Measurements from ENCODE around the gene IMPA2. TPM values are rescaled to one million over a fixed set of nuclear protein-coding genes. Genes with fewer than 3 reads are reported as not detected.
A peak's percentile ranks its signal among the peaks of the same experiment; 100 is the strongest.

The IMPA2 gene
- total and polyA plus RNA-seq, 2 of the 13 experiments (the other 11 are each of a cell fraction or from before 2014, with no cell fraction given): 37.8 to 71.8 TPM

DNA sequence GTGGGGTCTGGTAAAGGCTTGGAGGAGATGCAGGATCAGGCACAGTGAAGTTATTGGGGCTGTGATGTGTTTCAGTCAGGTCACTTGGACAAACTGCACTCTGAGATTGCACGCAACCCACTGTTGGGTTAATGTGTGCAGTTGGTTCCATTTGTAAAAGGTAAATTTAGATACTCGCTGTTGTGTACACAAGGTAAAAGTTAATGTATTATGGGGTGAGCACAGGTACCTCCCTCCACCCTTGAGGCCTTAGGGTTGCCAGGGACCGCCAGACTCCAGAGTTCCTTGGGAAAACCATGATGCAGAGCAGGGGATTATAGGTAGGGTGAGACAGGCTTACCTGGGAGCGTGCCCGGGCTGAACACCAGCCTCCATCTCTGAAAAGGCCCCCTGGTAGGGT is 20.1 kb downstream of the IMPA2 start (continued):
- TF ChIP-seq, protein P1, sequence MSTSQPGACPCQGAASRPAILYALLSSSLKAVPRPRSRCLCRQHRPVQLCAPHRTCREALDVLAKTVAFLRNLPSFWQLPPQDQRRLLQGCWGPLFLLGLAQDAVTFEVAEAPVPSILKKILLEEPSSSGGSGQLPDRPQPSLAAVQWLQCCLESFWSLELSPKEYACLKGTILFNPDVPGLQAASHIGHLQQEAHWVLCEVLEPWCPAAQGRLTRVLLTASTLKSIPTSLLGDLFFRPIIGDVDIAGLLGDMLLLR (CRISPR knock-in tag; IDR thresholded peaks at IDR 0.05): no peak
- TF ChIP-seq ZBTB38 (CRISPR knock-in tag; IDR thresholded peaks at IDR 0.05): no peak
- TF ChIP-seq, protein P2, sequence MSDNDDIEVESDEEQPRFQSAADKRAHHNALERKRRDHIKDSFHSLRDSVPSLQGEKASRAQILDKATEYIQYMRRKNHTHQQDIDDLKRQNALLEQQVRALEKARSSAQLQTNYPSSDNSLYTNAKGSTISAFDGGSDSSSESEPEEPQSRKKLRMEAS (IDR thresholded peaks at IDR 0.05): no peak
- TF ChIP-seq, protein P3, sequence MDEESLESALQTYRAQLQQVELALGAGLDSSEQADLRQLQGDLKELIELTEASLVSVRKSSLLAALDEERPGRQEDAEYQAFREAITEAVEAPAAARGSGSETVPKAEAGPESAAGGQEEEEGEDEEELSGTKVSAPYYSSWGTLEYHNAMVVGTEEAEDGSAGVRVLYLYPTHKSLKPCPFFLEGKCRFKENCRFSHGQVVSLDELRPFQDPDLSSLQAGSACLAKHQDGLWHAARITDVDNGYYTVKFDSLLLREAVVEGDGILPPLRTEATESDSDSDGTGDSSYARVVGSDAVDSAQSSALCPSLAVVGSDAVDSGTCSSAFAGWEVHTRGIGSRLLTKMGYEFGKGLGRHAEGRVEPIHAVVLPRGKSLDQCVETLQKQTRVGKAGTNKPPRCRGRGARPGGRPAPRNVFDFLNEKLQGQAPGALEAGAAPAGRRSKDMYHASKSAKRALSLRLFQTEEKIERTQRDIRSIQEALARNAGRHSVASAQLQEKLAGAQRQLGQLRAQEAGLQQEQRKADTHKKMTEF (CRISPR knock-in tag; IDR thresholded peaks at IDR 0.05): no peak
- TF ChIP-seq, protein P4, sequence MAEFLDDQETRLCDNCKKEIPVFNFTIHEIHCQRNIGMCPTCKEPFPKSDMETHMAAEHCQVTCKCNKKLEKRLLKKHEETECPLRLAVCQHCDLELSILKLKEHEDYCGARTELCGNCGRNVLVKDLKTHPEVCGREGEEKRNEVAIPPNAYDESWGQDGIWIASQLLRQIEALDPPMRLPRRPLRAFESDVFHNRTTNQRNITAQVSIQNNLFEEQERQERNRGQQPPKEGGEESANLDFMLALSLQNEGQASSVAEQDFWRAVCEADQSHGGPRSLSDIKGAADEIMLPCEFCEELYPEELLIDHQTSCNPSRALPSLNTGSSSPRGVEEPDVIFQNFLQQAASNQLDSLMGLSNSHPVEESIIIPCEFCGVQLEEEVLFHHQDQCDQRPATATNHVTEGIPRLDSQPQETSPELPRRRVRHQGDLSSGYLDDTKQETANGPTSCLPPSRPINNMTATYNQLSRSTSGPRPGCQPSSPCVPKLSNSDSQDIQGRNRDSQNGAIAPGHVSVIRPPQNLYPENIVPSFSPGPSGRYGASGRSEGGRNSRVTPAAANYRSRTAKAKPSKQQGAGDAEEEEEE (CRISPR knock-in tag; IDR thresholded peaks at IDR 0.05; ENCODE audit: borderline replicate concordance): no peak
- no peak for TF ChIP-seq U2AF1 (optimal IDR thresholded peaks at IDR 0.05; ENCODE audit: low read depth, low read length)
- TF ChIP-seq SIN3B (IDR thresholded peaks at IDR 0.05; ENCODE audit: low read length): no peak
- no peak for TF ChIP-seq KLF15 (CRISPR knock-in tag; IDR thresholded peaks at IDR 0.05; ENCODE audit: borderline replicate concordance)
- no peak for TF ChIP-seq FOXA1 (IDR thresholded peaks at IDR 0.05)
- peak; percentile 35; the same call in 1 of the 2 replicates for TF ChIP-seq FOXA1 (CRISPR knock-in tag; IDR thresholded peaks at IDR 0.05)
- no peak for TF ChIP-seq TCF7L2 (IDR thresholded peaks at IDR 0.05; ENCODE audit: low read depth, low read length)
- TF ChIP-seq KAT2B (IDR thresholded peaks at IDR 0.05; ENCODE audit: borderline replicate concordance, low read depth, low read length): no peak
- TF ChIP-seq NFKB2 (CRISPR knock-in tag; IDR thresholded peaks at IDR 0.05; ENCODE audit: borderline replicate concordance): no peak
- TF ChIP-seq SIX1 (CRISPR knock-in tag; IDR thresholded peaks at IDR 0.05; ENCODE audit: borderline replicate concordance): no peak
- TF ChIP-seq, protein P5, sequence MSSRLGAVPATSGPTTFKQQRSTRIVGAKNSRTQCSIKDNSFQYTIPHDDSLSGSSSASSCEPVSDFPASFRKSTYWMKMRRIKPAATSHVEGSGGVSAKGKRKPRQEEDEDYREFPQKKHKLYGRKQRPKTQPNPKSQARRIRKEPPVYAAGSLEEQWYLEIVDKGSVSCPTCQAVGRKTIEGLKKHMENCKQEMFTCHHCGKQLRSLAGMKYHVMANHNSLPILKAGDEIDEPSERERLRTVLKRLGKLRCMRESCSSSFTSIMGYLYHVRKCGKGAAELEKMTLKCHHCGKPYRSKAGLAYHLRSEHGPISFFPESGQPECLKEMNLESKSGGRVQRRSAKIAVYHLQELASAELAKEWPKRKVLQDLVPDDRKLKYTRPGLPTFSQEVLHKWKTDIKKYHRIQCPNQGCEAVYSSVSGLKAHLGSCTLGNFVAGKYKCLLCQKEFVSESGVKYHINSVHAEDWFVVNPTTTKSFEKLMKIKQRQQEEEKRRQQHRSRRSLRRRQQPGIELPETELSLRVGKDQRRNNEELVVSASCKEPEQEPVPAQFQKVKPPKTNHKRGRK (CRISPR knock-in tag; IDR thresholded peaks at IDR 0.05): no peak
- TF ChIP-seq, protein P6, sequence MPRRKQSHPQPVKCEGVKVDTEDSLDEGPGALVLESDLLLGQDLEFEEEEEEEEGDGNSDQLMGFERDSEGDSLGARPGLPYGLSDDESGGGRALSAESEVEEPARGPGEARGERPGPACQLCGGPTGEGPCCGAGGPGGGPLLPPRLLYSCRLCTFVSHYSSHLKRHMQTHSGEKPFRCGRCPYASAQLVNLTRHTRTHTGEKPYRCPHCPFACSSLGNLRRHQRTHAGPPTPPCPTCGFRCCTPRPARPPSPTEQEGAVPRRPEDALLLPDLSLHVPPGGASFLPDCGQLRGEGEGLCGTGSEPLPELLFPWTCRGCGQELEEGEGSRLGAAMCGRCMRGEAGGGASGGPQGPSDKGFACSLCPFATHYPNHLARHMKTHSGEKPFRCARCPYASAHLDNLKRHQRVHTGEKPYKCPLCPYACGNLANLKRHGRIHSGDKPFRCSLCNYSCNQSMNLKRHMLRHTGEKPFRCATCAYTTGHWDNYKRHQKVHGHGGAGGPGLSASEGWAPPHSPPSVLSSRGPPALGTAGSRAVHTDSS (CRISPR knock-in tag; conservative IDR thresholded peaks at IDR 0.05): no peak
- no peak for TF ChIP-seq THAP11 (CRISPR knock-in tag; IDR thresholded peaks at IDR 0.05)
- TF ChIP-seq SP5 (CRISPR knock-in tag; IDR thresholded peaks at IDR 0.05; ENCODE audit: borderline replicate concordance, low read depth): no peak
- TF ChIP-seq STAG1 (CRISPR knock-in tag; IDR thresholded peaks at IDR 0.05): no peak
- TF ChIP-seq, protein P7, sequence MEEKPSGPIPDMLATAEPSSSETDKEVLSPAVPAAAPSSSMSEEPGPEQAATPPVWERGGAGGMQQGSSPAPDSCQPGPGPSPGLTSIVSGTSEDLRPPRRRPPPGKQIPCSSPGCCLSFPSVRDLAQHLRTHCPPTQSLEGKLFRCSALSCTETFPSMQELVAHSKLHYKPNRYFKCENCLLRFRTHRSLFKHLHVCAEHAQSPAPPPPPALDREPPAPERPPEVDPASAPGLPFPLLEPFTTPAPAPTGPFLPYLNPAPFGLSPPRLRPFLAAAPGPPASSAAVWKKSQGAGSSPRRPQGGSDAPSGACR (CRISPR knock-in tag; IDR thresholded peaks at IDR 0.05): no peak

Data from HepG2 (cell line).